Endothelial cell of umbilical vein (primary cell): Measurements from ENCODE around the gene RAPGEF4. TPM values are rescaled to one million over a fixed set of nuclear protein-coding genes. Genes with fewer than 3 reads are reported as not detected.

Source experiments
- BruUV-seq: library from RNA; stranded (reverse); fragments of 400-500 nt; replicated peaks from 2 replicates; lab custom pipeline; 2021; lab: Mats Ljungman, UMichigan
- CTCF ChIA-PET: fragments of 300-600, 350-600 bp; sonication (Branson Sonifier 250); formaldehyde crosslinking; loops from one replicate; lab custom pipeline; 2021; ENCODE audit warnings: antibody characterized with exemption, inconsistent platforms; lab: Charles Lee
- POLR2A ChIA-PET: fragments of 300-600, 350-600 bp; sonication (Branson Sonifier 250); formaldehyde crosslinking; loops from one replicate; lab custom pipeline; 2021; ENCODE audit warnings: antibody characterized with exemption, inconsistent platforms; lab: Charles Lee
- DNase-seq: peaks from one replicate; pipeline ENCODE4 v3.0.0-alpha.2; 2011; ENCODE audit warnings: low read depth, low spot score
- FAIRE-seq: peaks from 2 replicates; lab custom pipeline; 2011; peaks lifted over from hg19 to GRCh38; lab: Jason Lieb, UNC
- H2AFZ ChIP-seq: 2 replicates; pipeline ENCODE4 v1.6.0; 2012; ENCODE audit warnings: low read depth, low read length, control low read depth, inconsistent platforms
- H3K27ac ChIP-seq: 2 replicates; pipeline ENCODE4 v1.5.1; 2011; ENCODE audit warnings: low read depth, mild to moderate bottlenecking, control low read depth, low read length, moderate library complexity; ENCODE audit not compliant: insufficient read depth
- H3K27me3 ChIP-seq, 2 experiments: 2 replicates each; pipeline versions ENCODE4 v1.6.0 to v1.6.1; 2011; ENCODE audit warnings: low read length in 2 of 2, mixed read lengths in 1 of 2; ENCODE audit not compliant: control insufficient read depth in 2 of 2, insufficient read depth in 2 of 2
- H3K36me3 ChIP-seq, 2 experiments: 2 replicates in 1 of 2; 3 replicates in 1 of 2; pipeline ENCODE4 v1.5.1; 2011; ENCODE audit warnings: low read length in 2 of 2, mild to moderate bottlenecking in 1 of 2, moderate library complexity in 1 of 2; ENCODE audit not compliant: control insufficient read depth in 2 of 2, insufficient read depth in 2 of 2; ENCODE audit errors: extremely low read depth in 1 of 2
- H3K4me1 ChIP-seq: 3 replicates; pipeline ENCODE4 v1.5.1; 2011; ENCODE audit warnings: mild to moderate bottlenecking, low read length; ENCODE audit not compliant: control insufficient read depth, insufficient read depth; ENCODE audit errors: extremely low read depth
- H3K4me2 ChIP-seq: 2 replicates; pipeline ENCODE4 v1.6.1; 2011; ENCODE audit warnings: low read length, control low read depth, mixed read lengths; ENCODE audit not compliant: insufficient read depth
- H3K4me3 ChIP-seq, 3 experiments: fragments of 200-600 bp in 1 of 3; sonication (generic), shearing (Covaris generic) in 1 of 3; replicated peaks in 1 of 3; 2 replicates each; pipeline ENCODE4 v1.5.1; 2011 to 2016; ENCODE audit warnings: control low read depth in 3 of 3, low read length in 3 of 3, mild to moderate bottlenecking in 2 of 3, inconsistent platforms in 1 of 3, low read depth in 1 of 3, moderate library complexity in 1 of 3; ENCODE audit not compliant: insufficient read depth in 1 of 3
- H3K79me2 ChIP-seq: 2 replicates; pipeline ENCODE4 v1.6.0; 2012; ENCODE audit warnings: low read length, inconsistent platforms; ENCODE audit not compliant: control insufficient read depth, insufficient read depth
- H3K9ac ChIP-seq: replicated peaks from 2 replicates; pipeline ENCODE3; 2011; ENCODE audit warnings: low read length, control low read depth; ENCODE audit not compliant: insufficient read depth; ENCODE audit errors: extremely low read depth
- H3K9me1 ChIP-seq: replicated peaks from 3 replicates; pipeline ENCODE4 v1.6.0; 2011; ENCODE audit warnings: mild to moderate bottlenecking, low read length; ENCODE audit not compliant: control insufficient read depth, insufficient read depth; ENCODE audit errors: extremely low read depth
- H3K9me3 ChIP-seq: replicated peaks from 2 replicates; pipeline ENCODE4 v1.5.1; 2012; ENCODE audit warnings: low read length, inconsistent platforms; ENCODE audit not compliant: control insufficient read depth, insufficient read depth
- H4K20me1 ChIP-seq: replicated peaks from 2 replicates; pipeline ENCODE3; 2011; ENCODE audit warnings: mild to moderate bottlenecking, low read length; ENCODE audit not compliant: control insufficient read depth, insufficient read depth; ENCODE audit errors: extremely low read depth
- EZH2 ChIP-seq: IDR thresholded peaks from 2 replicates; pipeline ENCODE4 v1.6.1; 2012; ENCODE audit warnings: borderline replicate concordance, low read depth, mild to moderate bottlenecking, moderate library complexity, low read length, inconsistent platforms; ENCODE audit not compliant: severe bottlenecking
- FOS ChIP-seq: IDR thresholded peaks from 2 replicates; pipeline ENCODE4 v1.6.1; 2011; ENCODE audit warnings: mild to moderate bottlenecking, low read length, moderate library complexity, borderline replicate concordance; ENCODE audit not compliant: insufficient read depth
- GATA2 ChIP-seq: IDR thresholded peaks from 2 replicates; pipeline ENCODE4 v1.7.0; 2011; ENCODE audit warnings: low read depth, mild to moderate bottlenecking, moderate library complexity, mixed read lengths, low read length; ENCODE audit not compliant: insufficient read length, insufficient read depth
- JUN ChIP-seq: IDR thresholded peaks from 2 replicates; pipeline ENCODE4 v1.6.1; 2011; ENCODE audit warnings: borderline replicate concordance, low read depth; ENCODE audit not compliant: insufficient read length, insufficient read depth
- MYC ChIP-seq: IDR thresholded peaks from one replicate; pipeline ENCODE4 v1.6.1; 2011; ENCODE audit warnings: mild to moderate bottlenecking, low read depth, low read length
- POLR2A ChIP-seq: IDR thresholded peaks from 2 replicates; pipeline ENCODE4 v1.6.1; 2012; ENCODE audit warnings: low read depth, mild to moderate bottlenecking, control low read depth, low read length
- dilution Hi-C: fragments of 300-500 bp; cut with MboI; formaldehyde crosslinking; loops from one replicate; pipeline ENCODE4 v1.15.0; 2019; ENCODE audit warnings: low sequenced_read_pairs; ENCODE audit not compliant: extremely low pct_ligation_motif_present
- intact Hi-C: fragments of 100-400 bp; cut with micrococcal nuclease; formaldehyde crosslinking; loops from one replicate; pipeline ENCODE4 v1.10.0; 2022
- polyA plus RNA-seq, 4 experiments: library from polyadenylated mRNA; depleted of rRNA in 3 of 4; stranded (reverse) in 3 of 4; unstranded in 1 of 4; fragments of >200 nt; gene quantifications; 2 replicates each; pipeline versions ENCODE4 v1.2.1 to v1.2.3, GENCODE V29; 2011 to 2012; ENCODE audit warnings: missing spikeins in 1 of 4
- total RNA-seq: library from RNA; stranded (reverse); gene quantifications from 2 replicates; pipeline ENCODE4 v1.2.3, GENCODE V29; 2021
- TF ChIP-seq, protein P1 (sequence below), 2 donors: IDR thresholded peaks; 1 replicate in 1 of 2; 2 replicates in 1 of 2; pipeline ENCODE4 v1.5.1; 2011; ENCODE audit warnings: low read length in 2 of 2, mild to moderate bottlenecking in 2 of 2, moderate library complexity in 2 of 2, control low read depth in 1 of 2, inconsistent platforms in 1 of 2, low read depth in 1 of 2; ENCODE audit not compliant: insufficient read depth in 1 of 2; ENCODE audit errors: extremely low read depth in 1 of 2

The RAPGEF4 gene
- total and polyA plus RNA-seq, 2 donors (not counting 3 experiments of a cell fraction or from before 2014, with no cell fraction given), result 7.2 to 9.2 TPM

DNA sequence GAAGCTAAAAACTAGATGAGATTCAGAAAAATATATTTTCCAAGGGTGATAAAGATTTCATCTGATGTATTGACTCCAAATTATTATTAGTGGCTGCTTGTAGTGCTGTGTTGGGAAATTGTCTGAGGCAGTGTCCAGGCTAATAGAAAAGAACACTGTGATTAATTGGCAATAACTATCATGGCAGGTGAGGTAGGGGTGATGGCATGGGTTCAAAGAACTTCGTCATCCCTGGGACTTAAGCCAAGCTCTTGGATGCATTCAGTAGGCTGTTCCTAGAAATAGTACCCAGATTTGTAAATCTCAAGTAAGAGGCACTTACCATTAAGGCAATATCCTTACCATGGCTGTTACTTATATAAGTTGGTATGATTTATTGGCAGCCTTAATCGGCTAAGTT, 13.2 kb upstream of the RAPGEF4 start:
- Histone ChIP-seq H3K27ac (no peak overlapping the region), H3K9me3 (no peaks in the 10 kb centered on the region), H3K9me1 (no peaks in the 10 kb centered on the region), H3K4me1 (no peaks in the 10 kb centered on the region), H2AFZ (no peak overlapping the region), H3K9ac (no peak overlapping the region), H4K20me1 (no peaks in the 10 kb centered on the region), H3K4me3 (no peak overlapping the region), H3K79me2 (no peaks in the 10 kb centered on the region), H3K36me3 (no peaks in the 10 kb centered on the region), H3K4me2 (no peak overlapping the region), H3K27me3 (peaks cover 0 to 2% of the 10 kb centered on the region in 2 experiments)
- CTCF ChIA-PET, result interaction anchor here (1.0 to 2.1 kb wide), 2 partner anchors 12 to 20 kb away, joined by 3 to 8 read pairs; no protein-coding TSS in a partner anchor
- POLR2A ChIA-PET, result no interaction called here
- DNase-seq (no peak), FAIRE-seq (no peak)
- dilution Hi-C loops, result no loop called here
- TF ChIP-seq JUN (no peak), GATA2 (no peak), FOS (no peak), EZH2 (no peak), POLR2A (no peak)
- TF ChIP-seq, protein P1, sequence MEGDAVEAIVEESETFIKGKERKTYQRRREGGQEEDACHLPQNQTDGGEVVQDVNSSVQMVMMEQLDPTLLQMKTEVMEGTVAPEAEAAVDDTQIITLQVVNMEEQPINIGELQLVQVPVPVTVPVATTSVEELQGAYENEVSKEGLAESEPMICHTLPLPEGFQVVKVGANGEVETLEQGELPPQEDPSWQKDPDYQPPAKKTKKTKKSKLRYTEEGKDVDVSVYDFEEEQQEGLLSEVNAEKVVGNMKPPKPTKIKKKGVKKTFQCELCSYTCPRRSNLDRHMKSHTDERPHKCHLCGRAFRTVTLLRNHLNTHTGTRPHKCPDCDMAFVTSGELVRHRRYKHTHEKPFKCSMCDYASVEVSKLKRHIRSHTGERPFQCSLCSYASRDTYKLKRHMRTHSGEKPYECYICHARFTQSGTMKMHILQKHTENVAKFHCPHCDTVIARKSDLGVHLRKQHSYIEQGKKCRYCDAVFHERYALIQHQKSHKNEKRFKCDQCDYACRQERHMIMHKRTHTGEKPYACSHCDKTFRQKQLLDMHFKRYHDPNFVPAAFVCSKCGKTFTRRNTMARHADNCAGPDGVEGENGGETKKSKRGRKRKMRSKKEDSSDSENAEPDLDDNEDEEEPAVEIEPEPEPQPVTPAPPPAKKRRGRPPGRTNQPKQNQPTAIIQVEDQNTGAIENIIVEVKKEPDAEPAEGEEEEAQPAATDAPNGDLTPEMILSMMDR (IDR thresholded peaks at IDR 0.05; ENCODE audit: extremely low read depth in 1 of 2, insufficient read depth in 1 of 2, low read depth in 1 of 2, low read length in 2 of 2), result no peak
- intact Hi-C loops, result no loop called here
- no TSS peak for BruUV-seq

DNA sequence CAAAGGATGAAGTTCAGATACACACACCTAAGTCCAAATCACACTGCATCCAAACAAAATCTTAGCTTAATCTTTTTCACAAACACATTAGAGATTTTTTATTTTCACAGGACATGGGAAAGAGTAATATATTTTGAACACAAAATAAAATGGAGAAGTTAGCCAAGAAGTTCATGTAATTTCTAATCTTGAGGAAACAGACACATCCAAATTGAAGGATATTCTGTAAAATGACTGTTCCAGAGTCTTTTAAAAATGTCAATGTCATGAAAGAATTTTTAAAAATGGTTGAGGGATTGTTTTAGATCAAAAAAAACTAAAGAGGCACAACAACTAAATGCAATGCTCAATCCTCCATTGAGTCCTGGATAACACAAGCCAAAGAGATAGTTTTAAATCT, 12.4 kb upstream of the RAPGEF4 start:
- Histone ChIP-seq H3K79me2 (no peaks in the 10 kb centered on the region), H3K36me3 (no peaks in the 10 kb centered on the region), H3K4me2 (no peak overlapping the region), H3K4me3 (no peak overlapping the region), H2AFZ (no peak overlapping the region), H3K9ac (no peak overlapping the region), H3K9me3 (no peaks in the 10 kb centered on the region), H3K27me3 (peaks cover 0 to 2% of the 10 kb centered on the region in 2 experiments), H4K20me1 (no peaks in the 10 kb centered on the region), H3K9me1 (no peaks in the 10 kb centered on the region), H3K27ac (no peak overlapping the region), H3K4me1 (no peaks in the 10 kb centered on the region)
- BruUV-seq, result no TSS peak
- intact Hi-C loops (no loop called here), dilution Hi-C loops (no loop called here)
- TF ChIP-seq MYC, result no peak
- DNase-seq, result no peak
- no peak for FAIRE-seq
- CTCF ChIA-PET, result interaction anchor here (2.1 kb wide), 1 partner anchor 13 kb away, joined by 8 read pairs; no protein-coding TSS in a partner anchor
- POLR2A ChIA-PET, result no interaction called here
